ENCODE results near the gene TICRR. TPM values are rescaled to one million over a fixed set of nuclear protein-coding genes. Genes with fewer than 3 reads are reported as not detected.

TICRR gene
- total and polyA plus RNA-seq, 9 donors, result 0.08 to 0.32 (median 0.25) TPM

- H3K4me3 ChIP-seq, result no peak overlapping the region
- WGBS, 3 donors, result 77 to 92% (median 80%) methylated on average over 4 of the region's 4 CpGs
- DNase-seq, result no peak
- TF ChIP-seq CTCF (IDR thresholded peaks at IDR 0.05) (no peak), EP300 (IDR thresholded peaks at IDR 0.05) (no peak), POLR2A (IDR thresholded peaks at IDR 0.05) (no peak)
- H3K36me3 ChIP-seq, result no peaks in the 10 kb centered on the region
- intact Hi-C loops (cut with DNase I), result no loop called here
- no peak overlapping the region for H3K27ac ChIP-seq
- H3K9me3 ChIP-seq, result no peaks in the 10 kb centered on the region
- H3K4me1 ChIP-seq (ENCODE audit: insufficient read depth), result no peaks in the 10 kb centered on the region
- no peaks in the 10 kb centered on the region for H3K27me3 ChIP-seq
Observed at GRCh38 chr15:89616228-89616627, 41.0 kb downstream of the TICRR start.

GRCh38 chr15:89621547-89621946 is 46.3 kb downstream of the TICRR start:
- H3K4me3 ChIP-seq, result no peak overlapping the region
- intact Hi-C loops (cut with DNase I), result no loop called here
- H3K27ac ChIP-seq, result no peak overlapping the region
- no peak for TF ChIP-seq EP300 (IDR thresholded peaks at IDR 0.05)
- no peaks in the 10 kb centered on the region for H3K9me3 ChIP-seq
- no peaks in the 10 kb centered on the region for H3K27me3 ChIP-seq
- H3K36me3 ChIP-seq, result no peaks in the 10 kb centered on the region
- H3K4me1 ChIP-seq (ENCODE audit: insufficient read depth), result no peaks in the 10 kb centered on the region
- no peak for DNase-seq
- 42 to 60% (median 46%) methylated on average over 4 of the region's 4 CpGs for WGBS, 3 donors

GRCh38 chr15:89623165-89623564 is 47.9 kb downstream of the TICRR start:
- intact Hi-C loops (cut with DNase I), result no loop called here
- Histone ChIP-seq H3K4me3 (no peak overlapping the region), H3K36me3 (no peaks in the 10 kb centered on the region), H3K4me1 (ENCODE audit: insufficient read depth) (no peaks in the 10 kb centered on the region), H3K9me3 (no peaks in the 10 kb centered on the region), H3K27me3 (no peaks in the 10 kb centered on the region), H3K27ac (no peak overlapping the region)
- TF ChIP-seq EP300 (IDR thresholded peaks at IDR 0.05), result no peak
- TF ChIP-seq CTCF (IDR thresholded peaks at IDR 0.05), result no peak
- TF ChIP-seq POLR2A (IDR thresholded peaks at IDR 0.05), result no peak
- no peak for DNase-seq
- WGBS, 3 donors, result 50 to 66% (median 58%) methylated on average over 1 of the region's 1 CpG

- Histone ChIP-seq H3K27me3 (no peaks in the 10 kb centered on the region), H3K27ac (no peak overlapping the region), H3K36me3 (no peaks in the 10 kb centered on the region), H3K4me3 (no peak overlapping the region), H3K9me3 (no peaks in the 10 kb centered on the region), H3K4me1 (ENCODE audit: insufficient read depth) (no peaks in the 10 kb centered on the region)
- TF ChIP-seq CTCF (IDR thresholded peaks at IDR 0.05), result no peak
- no peak for TF ChIP-seq POLR2A (IDR thresholded peaks at IDR 0.05)
- WGBS, 3 donors, result 83 to 89% (median 85%) methylated on average over 9 of the region's 9 CpGs
- DNase-seq, result no peak
- intact Hi-C loops (cut with DNase I), result no loop called here
Observed at GRCh38 chr15:89625716-89626115, 50.4 kb downstream of the TICRR start.

DNA sequence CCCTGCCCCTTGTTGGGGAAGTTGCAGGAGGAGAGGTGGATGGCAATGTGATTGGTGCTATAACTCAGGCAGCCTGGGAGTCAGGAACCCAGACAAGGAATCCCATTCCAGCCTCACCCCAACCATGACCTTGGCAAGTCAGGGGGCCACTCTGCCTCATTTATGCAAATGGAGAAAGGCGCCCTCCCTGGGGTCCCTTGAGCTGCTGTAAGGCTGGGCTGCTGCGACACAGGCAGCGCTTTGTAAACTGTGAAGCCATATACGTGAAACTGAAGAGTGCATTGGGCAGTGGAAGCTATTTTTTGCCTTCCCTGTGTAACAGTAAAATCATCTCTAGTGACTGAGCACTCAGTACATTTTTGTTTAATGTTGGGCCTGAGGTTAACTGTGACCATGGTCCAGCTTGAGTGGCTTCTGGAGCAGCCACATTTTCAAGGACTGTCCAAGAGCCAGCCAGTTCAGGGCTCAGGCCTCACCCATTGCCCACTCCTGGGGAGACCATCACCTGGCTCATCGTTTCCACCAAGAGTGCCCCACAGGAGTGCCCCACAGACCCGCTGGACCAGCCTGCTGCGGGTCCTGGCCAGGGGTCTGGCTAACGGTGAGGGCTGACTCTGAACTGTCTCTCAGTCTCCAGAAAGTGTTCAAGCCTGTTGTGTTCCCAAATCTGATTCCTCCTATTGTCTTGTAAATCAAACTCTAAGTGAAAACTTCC is 52.1 kb downstream of the TICRR start:
- Histone ChIP-seq H3K27ac (no peak overlapping the region), H3K4me1 (ENCODE audit: insufficient read depth) (no peaks in the 10 kb centered on the region), H3K4me3 (no peak overlapping the region), H3K27me3 (no peaks in the 10 kb centered on the region), H3K9me3 (no peaks in the 10 kb centered on the region), H3K36me3 (no peaks in the 10 kb centered on the region)
- WGBS, 3 donors, result 91 to 95% (median 92%) methylated on average over 8 of the region's 8 CpGs
- TF ChIP-seq EP300 (IDR thresholded peaks at IDR 0.05) (no peak), POLR2A (IDR thresholded peaks at IDR 0.05) (no peak), CTCF (IDR thresholded peaks at IDR 0.05) (no peak)
- intact Hi-C loops (cut with DNase I), result no loop called here
- no peak for DNase-seq

All from ovary (tissue), 9 donors.